SH-SY5Y (cell line): ENCODE data around the gene TSGA10IP.

Experiments
- GATA2 ChIP-seq: IDR thresholded peaks from 2 replicates; pipeline ENCODE4 v1.6.1; 2011; ENCODE audit warnings: mild to moderate bottlenecking, low read depth, low read length
- GATA3 ChIP-seq: IDR thresholded peaks from 2 replicates; pipeline ENCODE4 v1.6.1; 2011; ENCODE audit warnings: low read depth, mild to moderate bottlenecking, low read length, moderate library complexity

The TSGA10IP gene

GRCh38 chr11:65945430-65945911 lies at the start of gene TSGA10IP:
Gene TSGA10IP (plus strand): TSS chr11:65945480. CDS start chr11:65945676, 196 bp downstream.
- TF ChIP-seq GATA2 (no peak), GATA3 (no peak)

GRCh38 chr11:65895482-65895981 lies 49.7 kb upstream of the TSGA10IP start:
- TF ChIP-seq GATA3 (no peak), GATA2 (no peak)

- TF ChIP-seq GATA2 (no peak), GATA3 (no peak)
Observed at GRCh38 chr11:65896034-65896999, 49.0 kb upstream of the TSGA10IP start.

GRCh38 chr11:65897020-65897471 lies 48.2 kb upstream of the TSGA10IP start:
- TF ChIP-seq GATA2 = no peak
- TF ChIP-seq GATA3 = no peak

- TF ChIP-seq GATA2 = no peak
- TF ChIP-seq GATA3 = no peak
Observed at GRCh38 chr11:65898656-65899355, 46.5 kb upstream of the TSGA10IP start.

GRCh38 chr11:65899356-65900124 lies 45.7 kb upstream of the TSGA10IP start:
- TF ChIP-seq GATA2 (no peak), GATA3 (no peak)

- no peak for TF ChIP-seq GATA3
- no peak for TF ChIP-seq GATA2
Observed at GRCh38 chr11:65900125-65900898, 45.0 kb upstream of the TSGA10IP start, which contains the start of gene FOSL1. Gene FOSL1 (minus strand): TSS chr11:65900388. CDS start chr11:65900339, 49 bp downstream.

- no peak for TF ChIP-seq GATA2
- TF ChIP-seq GATA3 = no peak
Observed at GRCh38 chr11:65900899-65901180, 44.4 kb upstream of the TSGA10IP start.

GRCh38 chr11:65903068-65903481 lies 42.2 kb upstream of the TSGA10IP start:
- TF ChIP-seq GATA3 = no peak
- TF ChIP-seq GATA2 = no peak

GRCh38 chr11:65903715-65904114 lies 41.6 kb upstream of the TSGA10IP start:
- TF ChIP-seq GATA3 = no peak
- TF ChIP-seq GATA2 = no peak

- no peak for TF ChIP-seq GATA2
- TF ChIP-seq GATA3 = no peak
Observed at GRCh38 chr11:65906602-65907001, 38.7 kb upstream of the TSGA10IP start.

GRCh38 chr11:65907878-65908277 lies 37.4 kb upstream of the TSGA10IP start:
- TF ChIP-seq GATA3 (no peak), GATA2 (no peak)
